Measurements from ENCODE around the gene RPS6KA3.
"Not testable (repeated sequence)": the region's sequence is repeated elsewhere in the genome, so short reads cannot be mapped to it uniquely, and the experiment has no call there.

RPS6KA3 gene

DNA sequence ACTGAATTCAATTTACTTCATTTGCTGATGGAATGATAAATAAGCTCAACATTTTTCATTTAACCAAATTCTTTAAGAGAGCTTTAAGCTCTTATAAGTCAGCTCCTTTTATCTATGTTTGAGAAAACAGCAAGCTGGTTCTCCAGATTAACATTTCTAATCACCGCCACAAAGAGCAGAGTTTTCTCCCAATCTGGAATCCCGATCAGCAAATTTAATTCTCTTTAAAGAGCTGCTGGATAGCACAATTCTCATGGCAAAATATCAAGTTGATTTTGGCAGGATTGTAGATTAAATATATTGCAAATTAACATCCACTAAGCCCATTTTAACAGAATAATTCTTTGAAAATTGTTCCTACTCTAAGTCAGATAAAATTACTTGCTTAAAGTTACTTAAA lies 48.8 kb downstream of the RPS6KA3 start:
- no peak for FAIRE-seq

DNA sequence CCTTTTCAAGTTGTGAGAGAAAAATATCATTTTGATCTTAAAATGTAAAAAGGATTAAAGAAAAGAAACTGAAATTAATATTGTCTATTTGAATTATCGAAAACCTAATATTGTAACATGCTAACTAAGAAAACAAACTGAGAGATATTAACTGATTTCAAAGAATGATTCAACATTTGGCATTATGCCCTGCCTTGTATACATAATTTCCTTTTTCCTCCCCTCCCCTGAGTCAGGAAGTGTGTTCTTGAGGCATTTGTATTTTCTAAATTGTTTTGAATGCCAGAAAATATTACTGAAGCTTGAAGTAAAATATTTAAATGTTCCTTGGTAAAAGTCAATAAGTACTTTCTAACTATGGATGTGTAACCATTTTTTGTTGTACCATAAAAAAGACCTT lies 49.4 kb downstream of the RPS6KA3 start:
- peak; percentile 88 for FAIRE-seq

DNA sequence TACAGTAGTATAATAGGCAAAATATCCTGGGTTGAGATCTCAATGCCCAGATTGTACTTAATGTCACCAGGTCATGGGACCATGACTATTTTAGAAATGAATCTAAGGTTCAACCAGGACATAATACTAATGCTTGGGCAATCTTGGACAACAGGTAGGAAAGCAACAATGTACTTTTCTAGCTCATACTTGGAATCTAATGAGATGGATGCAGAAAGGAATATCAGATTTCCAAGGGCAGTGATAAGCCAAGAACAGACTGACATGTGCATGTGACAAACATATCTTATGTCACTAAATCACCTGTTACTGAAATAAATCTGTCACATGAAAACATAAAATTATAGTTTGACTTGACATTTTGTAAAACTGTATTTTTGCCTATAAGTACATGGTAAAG lies 51.1 kb downstream of the RPS6KA3 start:
- no peak for FAIRE-seq

DNA sequence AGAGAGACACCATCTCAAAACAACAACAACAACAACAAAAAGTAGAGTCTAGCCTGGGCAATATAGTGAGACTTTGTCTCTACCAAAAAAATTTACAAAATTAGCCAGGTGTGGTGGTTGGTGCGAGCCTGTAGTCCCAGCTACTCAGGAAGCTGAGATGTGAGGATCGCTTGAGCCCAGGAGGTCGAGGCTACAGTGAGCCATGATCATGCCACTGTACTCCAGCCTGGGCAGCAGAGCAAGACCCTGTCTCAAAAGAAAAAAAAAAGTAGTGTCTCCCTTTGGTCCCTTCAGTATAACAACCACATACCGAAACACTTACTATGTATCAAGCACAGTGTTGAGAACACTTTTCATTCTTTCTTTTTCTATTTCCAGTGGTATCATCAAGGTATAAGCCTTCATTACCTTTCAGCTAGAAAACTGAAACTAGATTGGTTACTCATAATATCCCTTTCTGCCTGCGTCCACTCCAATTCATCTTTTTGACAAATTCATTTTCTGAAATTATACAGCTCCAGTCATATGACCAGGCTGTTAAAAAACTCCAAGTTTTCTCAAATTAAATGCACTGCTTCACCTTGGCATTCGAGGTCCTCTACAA lies 54.1 kb downstream of the RPS6KA3 start:
- no peak for FAIRE-seq

DNA sequence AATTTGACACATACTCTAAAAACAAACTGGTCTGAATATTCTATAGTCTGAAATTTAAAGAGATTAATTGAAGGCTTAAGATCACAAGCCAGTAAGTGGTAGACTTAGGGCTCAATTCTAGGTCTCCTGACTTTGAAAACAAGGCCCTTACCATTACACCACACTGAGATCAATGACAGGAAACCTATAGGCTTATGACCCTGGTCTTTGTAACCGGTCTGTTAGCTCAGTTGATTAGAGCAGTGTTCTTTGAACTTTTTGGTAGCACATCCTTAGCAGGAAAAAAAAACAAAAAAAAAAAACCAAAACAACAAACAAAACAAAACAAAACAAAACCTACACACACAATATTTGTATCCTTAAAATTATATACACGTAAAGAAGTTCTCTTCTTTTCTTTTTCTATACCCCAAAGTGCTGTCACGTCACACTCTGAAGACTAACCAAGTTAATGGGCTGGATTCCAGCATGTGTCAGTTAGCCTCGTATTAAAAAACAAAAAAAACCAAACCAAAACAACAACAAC lies 55.4 kb downstream of the RPS6KA3 start:
- no peak for FAIRE-seq

DNA sequence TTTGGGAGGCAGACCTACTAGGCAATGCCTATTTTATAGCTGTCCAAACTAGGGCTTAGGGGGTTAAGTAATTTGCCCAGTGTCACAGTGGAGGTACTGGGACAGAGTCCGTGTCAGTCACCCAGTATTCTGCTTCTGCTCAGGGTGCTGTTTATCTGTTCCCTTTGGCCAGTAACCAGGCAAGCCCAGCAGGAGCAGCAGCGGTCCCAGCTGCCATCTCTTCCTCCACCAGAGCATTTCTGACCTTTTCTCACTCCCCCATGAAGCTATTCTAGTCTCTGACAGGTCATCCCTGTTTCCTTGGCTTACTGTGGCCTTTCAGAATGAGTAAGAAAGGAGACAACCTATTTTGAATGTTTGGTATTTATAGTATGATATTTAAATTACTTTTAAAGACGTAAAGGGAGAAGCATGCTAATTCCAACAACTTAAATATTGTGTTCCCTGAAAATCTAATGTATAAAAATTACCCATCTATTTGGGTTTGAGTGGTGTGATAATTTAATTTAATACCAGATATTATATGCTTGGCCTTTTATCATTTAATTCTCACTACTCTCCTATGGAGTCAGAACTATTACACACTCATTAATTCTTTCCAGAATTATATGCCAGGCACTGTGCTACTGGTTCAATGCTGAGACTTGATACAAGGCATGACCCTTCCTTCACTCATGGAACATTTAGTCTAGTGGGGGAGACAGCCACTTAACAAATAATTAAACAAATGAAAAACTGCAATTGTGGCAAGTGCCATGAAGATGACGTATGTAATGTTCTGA lies 60.6 kb downstream of the RPS6KA3 start:
- no peak for FAIRE-seq

DNA sequence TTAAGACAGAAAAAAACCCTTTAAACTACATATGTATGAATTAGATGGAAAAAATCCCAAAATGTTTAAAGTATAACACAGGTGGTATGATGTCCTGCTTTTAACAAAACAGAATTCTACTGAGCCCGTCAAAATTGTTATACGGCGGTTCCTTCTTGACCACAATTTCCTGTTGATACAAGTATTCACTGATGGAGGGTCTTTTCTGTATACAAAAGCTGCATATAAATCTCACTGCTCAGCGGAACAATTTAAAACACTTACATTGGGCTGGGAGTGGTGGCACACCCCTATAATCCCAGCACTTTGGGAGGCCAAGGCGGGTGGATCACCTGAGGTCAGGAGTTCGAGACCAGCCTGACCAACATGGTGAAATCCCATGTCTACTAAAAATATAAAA lies 62.4 kb downstream of the RPS6KA3 start:
- no peak for FAIRE-seq

DNA sequence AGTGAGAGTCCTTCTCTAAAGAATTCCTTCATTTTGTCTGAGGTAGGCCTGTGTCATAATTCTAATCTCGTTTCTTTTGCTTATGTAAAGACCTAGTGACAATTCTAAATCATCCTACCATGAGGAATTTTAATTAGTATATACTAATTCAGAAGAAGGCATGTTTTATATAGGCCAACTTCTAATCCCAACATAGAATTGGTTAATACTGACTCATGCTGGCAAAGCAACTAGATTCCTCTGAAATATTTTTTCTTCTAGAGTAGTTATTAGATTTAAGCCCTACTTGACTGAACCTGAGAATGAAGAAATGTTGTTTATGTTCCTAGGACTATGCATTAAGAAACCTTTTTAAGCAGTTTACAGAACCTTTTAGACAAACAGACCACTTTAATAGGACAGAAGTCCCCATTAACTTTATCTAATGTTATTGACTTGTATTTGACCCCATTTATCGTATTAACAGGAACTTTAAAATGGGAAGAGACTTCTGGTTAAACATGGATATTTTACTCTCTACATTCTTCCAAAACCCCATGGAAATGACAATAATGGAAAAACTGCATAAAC lies 69.0 kb downstream of the RPS6KA3 start:
- FAIRE-seq: no peak

DNA sequence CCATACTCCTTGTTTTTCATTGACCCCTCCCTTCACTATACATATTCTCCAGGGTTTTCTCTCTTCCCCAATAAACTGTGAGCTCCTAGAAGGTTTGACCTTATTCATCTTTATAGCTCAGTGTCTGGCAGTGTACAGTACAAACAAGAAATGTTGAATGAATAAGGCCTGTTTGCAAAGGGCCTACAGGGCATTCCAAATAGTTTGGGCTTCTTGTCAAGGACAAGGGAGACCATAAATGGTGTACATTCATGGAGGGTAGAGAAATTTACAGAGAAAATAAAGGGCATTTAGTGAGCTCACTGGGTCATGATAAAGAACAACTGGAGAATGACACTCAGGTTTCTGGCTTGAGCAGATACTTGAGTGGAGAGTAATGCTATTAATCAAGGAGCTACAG lies 77.5 kb downstream of the RPS6KA3 start:
- no peak for FAIRE-seq

DNA sequence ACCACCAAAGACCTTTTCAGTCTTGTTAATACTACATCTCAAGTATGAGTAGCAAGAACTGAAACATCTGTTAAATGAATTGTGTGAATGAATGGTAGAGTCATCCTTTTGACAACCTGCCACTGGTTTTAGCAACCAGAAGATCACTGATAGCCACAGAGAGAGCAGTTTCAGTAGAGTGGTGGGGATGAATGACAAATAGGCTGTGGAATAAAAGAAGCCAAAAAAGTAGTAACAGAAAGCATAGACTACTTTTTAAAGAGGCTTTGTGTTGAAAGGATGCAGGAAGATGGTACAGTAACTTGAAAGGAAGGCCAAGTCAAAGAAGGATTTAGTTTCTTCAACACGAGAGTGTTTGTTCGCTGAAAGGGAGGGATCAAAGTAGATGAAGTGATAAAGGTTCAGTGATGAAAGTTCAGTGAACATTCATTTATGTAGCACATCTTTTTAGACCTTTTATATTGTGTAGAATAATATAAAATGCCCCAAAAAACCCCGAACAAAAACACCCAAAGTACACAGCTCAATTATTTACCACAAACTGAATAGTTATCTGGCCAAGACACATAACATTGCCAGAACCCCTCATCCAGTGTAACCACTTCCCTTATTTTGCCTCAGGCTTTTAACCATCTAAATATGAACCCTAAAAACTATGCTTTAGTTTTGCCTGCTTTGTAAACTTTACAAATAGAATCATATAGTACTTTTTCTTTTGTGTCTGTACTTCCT lies 84.9 kb downstream of the RPS6KA3 start:
- no peak for FAIRE-seq

DNA sequence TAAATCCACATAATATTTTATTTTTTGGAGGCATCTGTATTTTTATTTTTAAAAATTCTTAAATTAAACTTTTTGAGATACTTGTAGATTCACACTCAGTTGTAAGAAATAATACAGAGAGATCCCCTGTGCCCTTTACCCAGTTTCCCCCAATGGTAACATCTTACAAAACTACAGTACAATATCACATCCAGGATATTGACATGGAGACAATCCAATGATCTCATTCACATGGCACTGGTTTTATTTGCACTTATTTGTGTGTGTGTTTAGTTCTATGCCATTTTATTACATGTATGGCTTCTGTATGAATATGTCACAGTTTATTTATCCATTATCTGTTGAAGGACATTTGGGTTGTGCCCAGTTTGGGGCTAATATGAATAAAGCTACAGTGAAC lies 89.6 kb downstream of the RPS6KA3 start:
- no peak for FAIRE-seq

DNA sequence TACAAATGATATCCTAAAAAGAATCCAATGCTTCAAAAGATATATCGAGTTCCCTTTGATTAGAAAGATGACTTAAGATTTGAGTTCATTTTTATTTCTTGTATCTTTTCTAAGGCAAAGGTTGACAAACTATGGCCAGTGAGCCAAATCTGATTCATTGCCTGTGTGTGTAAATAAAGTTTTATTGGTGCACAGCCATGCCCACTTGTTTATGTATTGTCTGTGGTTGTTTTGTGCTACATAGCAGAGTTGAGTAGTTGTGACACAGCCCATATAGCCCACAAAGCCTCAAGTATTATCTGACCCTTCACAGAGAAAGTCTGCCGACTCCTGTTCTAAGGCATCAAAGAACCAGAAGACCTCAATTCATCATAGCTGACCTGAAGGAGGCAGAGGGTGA lies 92.9 kb downstream of the RPS6KA3 start:
- no peak for FAIRE-seq

DNA sequence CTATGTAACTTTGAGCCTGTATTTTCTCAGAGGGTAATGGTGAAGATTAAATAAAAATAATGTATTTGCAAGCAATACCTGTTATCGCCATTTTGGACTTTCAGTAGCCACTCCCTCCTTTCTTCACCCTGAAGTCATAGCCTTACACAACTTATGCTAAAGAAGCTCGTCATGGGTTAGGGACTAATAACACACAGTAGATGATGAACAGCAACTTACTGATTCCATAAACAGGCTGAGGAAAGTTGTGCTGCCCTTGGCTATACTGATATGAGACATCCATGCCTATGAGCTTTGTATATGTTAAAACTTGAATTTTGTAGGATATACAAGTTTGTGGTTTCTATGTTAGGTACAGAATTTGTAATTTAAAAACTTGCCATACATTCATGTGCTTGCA lies 93.4 kb downstream of the RPS6KA3 start:
- no peak for FAIRE-seq

DNA sequence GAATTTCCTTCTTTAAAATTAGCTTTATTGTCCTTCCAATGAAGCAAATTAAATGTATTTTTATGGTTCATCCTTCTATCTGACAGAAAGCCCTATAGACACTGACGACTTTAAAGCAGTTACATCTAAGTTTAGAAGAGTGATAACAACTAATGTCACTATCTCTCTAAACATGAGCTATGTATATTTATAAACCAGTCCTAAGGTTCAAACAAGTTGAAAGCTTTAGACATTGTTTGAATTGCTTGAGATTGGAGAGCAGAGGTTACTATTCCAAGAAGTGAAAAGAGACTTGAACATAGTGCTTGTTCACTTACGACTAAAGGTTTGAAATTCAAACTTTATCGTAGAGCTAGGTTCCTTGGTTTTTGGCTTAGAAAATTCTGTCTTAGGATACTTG lies 94.8 kb downstream of the RPS6KA3 start:
- no peak for FAIRE-seq

DNA sequence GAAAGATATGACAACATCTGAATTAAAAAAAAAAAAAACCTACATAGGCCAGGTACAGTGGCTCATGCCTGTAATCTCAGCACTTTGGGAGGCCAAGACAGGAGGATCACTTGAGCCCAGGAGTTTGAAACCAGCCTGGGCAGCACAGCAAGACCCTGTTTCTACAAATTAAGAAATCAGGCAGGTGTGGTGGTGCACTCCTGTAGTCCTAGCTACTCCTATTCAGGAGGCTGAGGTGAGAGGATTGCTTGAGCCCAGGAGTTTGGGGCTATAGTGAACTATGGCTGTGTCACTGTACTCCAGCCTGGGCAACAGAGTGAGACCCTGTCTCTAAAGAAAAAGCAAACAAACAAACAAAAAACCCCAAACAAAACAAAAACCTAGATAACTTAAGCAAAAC lies 104.2 kb downstream of the RPS6KA3 start:
- FAIRE-seq: not testable (repeated sequence)

DNA sequence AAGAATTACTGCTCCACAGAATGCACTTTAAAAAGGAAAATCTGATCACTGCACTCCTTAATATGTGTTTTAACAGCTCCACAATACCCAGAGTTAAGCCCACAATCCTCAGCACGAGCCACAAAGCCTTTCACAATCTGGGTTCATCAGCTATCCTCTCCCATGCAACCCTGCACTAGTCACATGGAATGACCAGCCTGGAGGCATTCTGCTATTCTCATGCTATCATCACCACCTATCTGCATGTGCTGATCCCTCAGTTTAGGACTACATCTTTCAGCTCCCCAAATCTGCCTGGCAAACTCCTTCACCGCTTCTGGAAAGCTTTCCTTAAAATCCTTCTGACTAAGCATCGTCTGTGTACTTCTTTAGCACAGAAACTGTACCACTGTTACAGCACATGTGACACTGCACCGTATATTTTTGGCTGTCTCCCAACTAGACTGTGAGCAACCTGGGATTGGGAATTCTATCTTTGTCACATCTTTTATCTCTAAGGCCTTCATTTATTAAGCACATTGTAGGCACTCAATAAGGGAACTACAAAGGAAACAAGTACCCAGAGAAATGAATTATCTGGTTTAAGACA lies 106.8 kb downstream of the RPS6KA3 start:
- no peak for FAIRE-seq

DNA sequence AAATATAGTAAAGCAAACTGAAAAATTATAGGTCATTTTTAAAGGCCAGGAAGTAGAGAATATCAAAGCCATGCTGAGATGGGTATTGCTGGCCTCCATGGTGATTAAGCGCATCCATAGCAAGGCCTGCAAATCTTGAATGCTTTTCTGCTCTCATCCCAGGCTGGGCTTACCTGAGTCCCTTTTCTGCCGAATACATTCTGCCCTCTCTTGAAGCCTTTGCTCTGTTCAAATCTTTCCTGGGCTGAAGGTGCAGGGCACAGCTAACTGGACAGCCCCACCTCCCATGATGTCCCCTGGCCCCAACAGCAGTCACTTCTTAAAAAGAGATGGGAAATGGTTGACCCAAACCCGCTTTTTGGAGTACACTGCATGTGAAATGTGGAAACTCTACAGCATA lies 115.0 kb downstream of the RPS6KA3 start:
- FAIRE-seq: no peak

DNA sequence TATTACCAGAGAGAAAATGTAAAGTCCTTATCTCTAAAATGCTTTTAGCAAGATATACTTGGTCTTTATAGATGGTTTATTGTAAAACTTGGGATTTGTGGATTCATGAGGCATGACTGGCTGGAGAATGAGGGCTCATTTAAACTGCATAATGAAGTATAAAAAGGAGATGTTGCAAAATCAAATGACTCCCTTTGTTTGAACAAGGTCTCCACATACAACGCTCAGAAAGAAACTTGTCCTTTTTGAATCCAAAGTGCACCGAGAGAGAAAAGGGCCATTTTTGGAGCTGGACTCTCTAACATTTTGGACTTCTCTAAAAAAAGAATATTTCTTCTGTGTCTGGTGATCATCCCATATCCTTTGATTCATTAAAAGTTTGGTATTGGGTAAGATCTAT lies 117.4 kb downstream of the RPS6KA3 start:
- no peak for FAIRE-seq

DNA sequence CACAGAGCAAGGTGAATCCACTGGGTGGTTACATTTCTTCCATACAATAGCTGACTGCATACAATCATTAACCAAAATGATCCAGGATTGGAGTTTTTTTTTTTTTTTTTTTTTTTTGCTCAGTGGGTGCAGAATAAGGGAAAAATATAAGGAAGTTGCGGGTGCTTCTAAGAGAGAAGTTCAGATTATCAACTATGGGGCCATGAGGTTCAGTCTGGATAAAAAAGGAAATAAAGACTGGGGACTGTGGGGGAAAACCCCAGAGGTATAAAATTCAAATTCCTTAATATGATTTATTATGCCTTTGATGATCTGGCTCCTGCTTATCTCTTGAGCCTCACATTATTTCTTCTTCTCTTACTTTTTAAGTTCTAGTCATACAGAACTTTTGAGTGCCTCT lies 119.1 kb downstream of the RPS6KA3 start:
- FAIRE-seq: no peak

DNA sequence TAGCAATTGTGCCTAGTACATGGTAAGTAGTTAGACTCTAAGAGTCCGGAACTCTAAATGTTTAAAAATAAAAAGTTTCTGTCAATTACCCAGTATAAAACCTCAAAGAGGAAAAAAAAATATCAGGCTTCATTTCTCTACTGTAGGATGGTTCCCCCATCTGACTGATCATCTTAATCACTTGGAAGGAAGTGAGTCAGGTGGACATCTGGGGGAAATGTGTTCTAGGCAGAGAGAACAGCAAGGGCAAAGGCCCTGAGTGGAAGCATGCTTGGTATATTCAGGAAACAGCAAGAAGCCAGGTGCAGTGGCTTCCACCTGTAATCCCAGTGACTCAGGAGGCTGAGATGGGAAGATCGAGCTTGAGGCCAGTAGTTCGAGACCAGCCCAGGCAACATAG lies 122.2 kb downstream of the RPS6KA3 start:
- FAIRE-seq: no peak

DNA sequence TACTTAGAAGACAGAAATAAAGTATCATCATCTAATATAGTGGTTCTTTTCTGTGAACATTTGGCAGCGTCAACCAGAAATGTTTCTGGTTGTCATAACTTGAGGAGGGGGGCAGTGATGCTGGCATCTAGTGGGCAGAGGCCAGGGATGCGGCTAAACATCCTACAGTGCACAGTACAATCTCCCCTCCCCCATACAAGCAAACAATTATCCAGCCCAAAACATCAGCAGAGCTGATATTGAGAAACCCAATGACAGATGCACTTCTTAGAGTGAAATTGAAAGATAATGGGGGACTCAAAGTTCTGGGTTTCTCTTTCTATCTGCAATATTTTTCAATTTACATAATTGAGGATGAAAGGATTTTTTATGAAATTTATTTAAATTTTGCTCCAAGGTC lies 123.1 kb downstream of the RPS6KA3 start:
- FAIRE-seq: no peak

DNA sequence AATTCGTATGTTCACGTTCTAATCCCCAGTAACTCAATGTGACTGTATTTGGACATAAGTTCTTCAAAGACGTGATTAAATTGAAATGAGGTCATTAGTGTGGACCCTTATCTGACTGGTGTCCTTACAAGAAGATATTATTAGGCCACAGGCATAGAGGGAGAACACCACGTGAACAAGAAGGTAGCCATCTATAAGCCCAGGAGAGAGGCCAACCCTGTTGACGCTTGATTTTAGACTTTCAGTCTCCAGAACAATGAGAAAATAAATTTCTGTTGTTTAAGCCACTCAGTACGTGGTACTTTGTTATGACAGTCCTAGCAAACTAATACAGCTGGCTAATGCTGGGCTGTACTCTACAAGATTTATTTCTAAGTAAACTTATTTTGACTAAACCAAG lies 123.6 kb downstream of the RPS6KA3 start:
- FAIRE-seq: no peak

Measured in endometrium (tissue), 2 donors.